ENCODE measurements around the gene ARL6IP6. TPM values are rescaled to one million over a fixed set of nuclear protein-coding genes. Genes with fewer than 3 reads are reported as not detected.

Gene ARL6IP6
- total and polyA plus RNA-seq, 2 experiments from 2014 or later, result 49.1 to 65.4 TPM

GRCh38 chr2:152796941-152797340, 78.5 kb downstream of the ARL6IP6 start:
- DNase-seq (ENCODE audit: low spot score) (no peak), ATAC-seq (no peak)
- H4K20me1 ChIP-seq (replicated peaks; ENCODE audit: insufficient read depth), result no peaks in the 10 kb centered on the region
- H3K4me2 ChIP-seq, result no peak overlapping the region
- H3F3A ChIP-seq (replicated peaks; ENCODE audit: low read depth), result no peaks in the 10 kb centered on the region
- H2AFZ ChIP-seq, result no peak overlapping the region
- peaks cover 11% of the 10 kb centered on the region for H3K4me1 Mint-ChIP-seq
- H3K79me2 ChIP-seq (replicated peaks; ENCODE audit: insufficient read depth), result no peaks in the 10 kb centered on the region
- H3K36me3 ChIP-seq (ENCODE audit: insufficient read depth), result no peaks in the 10 kb centered on the region
- H3K4me1 ChIP-seq (ENCODE audit: insufficient read depth), result peaks cover 9% of the 10 kb centered on the region; the same call in 1 of the 2 replicates
- H3K27me3 Mint-ChIP-seq (ENCODE audit: insufficient read depth, low read depth, poor library complexity), result peaks cover 2% of the 10 kb centered on the region
- no peaks in the 10 kb centered on the region for H3K36me3 Mint-ChIP-seq (ENCODE audit: low read depth)
- TF ChIP-seq ETS1 (IDR thresholded peaks at IDR 0.05) (no peak), ZNF331 (CRISPR knock-in tag; IDR thresholded peaks at IDR 0.05; ENCODE audit: low read depth) (no peak), CREB1 (CRISPR knock-in tag; IDR thresholded peaks at IDR 0.05; ENCODE audit: low read depth) (no peak), JUNB (IDR thresholded peaks at IDR 0.05; ENCODE audit: unreplicated experiment) (no peak)
- TF ChIP-seq, protein P1, sequence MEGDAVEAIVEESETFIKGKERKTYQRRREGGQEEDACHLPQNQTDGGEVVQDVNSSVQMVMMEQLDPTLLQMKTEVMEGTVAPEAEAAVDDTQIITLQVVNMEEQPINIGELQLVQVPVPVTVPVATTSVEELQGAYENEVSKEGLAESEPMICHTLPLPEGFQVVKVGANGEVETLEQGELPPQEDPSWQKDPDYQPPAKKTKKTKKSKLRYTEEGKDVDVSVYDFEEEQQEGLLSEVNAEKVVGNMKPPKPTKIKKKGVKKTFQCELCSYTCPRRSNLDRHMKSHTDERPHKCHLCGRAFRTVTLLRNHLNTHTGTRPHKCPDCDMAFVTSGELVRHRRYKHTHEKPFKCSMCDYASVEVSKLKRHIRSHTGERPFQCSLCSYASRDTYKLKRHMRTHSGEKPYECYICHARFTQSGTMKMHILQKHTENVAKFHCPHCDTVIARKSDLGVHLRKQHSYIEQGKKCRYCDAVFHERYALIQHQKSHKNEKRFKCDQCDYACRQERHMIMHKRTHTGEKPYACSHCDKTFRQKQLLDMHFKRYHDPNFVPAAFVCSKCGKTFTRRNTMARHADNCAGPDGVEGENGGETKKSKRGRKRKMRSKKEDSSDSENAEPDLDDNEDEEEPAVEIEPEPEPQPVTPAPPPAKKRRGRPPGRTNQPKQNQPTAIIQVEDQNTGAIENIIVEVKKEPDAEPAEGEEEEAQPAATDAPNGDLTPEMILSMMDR (conservative IDR thresholded peaks at IDR 0.05; ENCODE audit: low read depth in 2 of 2), result no peak
- H3K9me2 ChIP-seq (ENCODE audit: insufficient read depth), result 0 out of 2 replicates have a peak, but pooled peaks cover 2% of the 10 kb centered on the region
- no peak overlapping the region for H3K27ac ChIP-seq (ENCODE audit: low read depth)
- no peaks in the 10 kb centered on the region for H3K27me3 ChIP-seq (ENCODE audit: insufficient read depth)
- H3K4me3 Mint-ChIP-seq, result no peak overlapping the region
- H3K4me3 ChIP-seq, result no peak overlapping the region
- H3K9me3 Mint-ChIP-seq, result peaks cover 4% of the 10 kb centered on the region; the same call in 2 of the 3 replicates
- H3K27ac Mint-ChIP-seq, result no peak overlapping the region

- DNase-seq (ENCODE audit: low spot score), result no peak
- H3K27me3 ChIP-seq (ENCODE audit: insufficient read depth), result no peaks in the 10 kb centered on the region
- H3K4me1 Mint-ChIP-seq, result no peaks in the 10 kb centered on the region
- no peak overlapping the region for H2AFZ ChIP-seq
- H3K27me3 Mint-ChIP-seq (ENCODE audit: insufficient read depth, low read depth, poor library complexity), result peaks cover 4% of the 10 kb centered on the region
- no peaks in the 10 kb centered on the region for H3K36me3 ChIP-seq (ENCODE audit: insufficient read depth)
- H3F3A ChIP-seq (replicated peaks; ENCODE audit: low read depth), result no peaks in the 10 kb centered on the region
- no peaks in the 10 kb centered on the region for H3K79me2 ChIP-seq (replicated peaks; ENCODE audit: insufficient read depth)
- no peaks in the 10 kb centered on the region for H3K4me1 ChIP-seq (ENCODE audit: insufficient read depth)
- ATAC-seq, result no peak
- H3K4me3 Mint-ChIP-seq, result no peak overlapping the region
- H3K4me3 ChIP-seq, result no peak overlapping the region
- H3K36me3 Mint-ChIP-seq (ENCODE audit: low read depth), result no peaks in the 10 kb centered on the region
- peaks cover 6% of the 10 kb centered on the region; the same call in 2 of the 3 replicates for H3K9me3 Mint-ChIP-seq
- no peaks in the 10 kb centered on the region for H4K20me1 ChIP-seq (replicated peaks; ENCODE audit: insufficient read depth)
- H3K9me2 ChIP-seq (ENCODE audit: insufficient read depth), result peaks cover 12% of the 10 kb centered on the region; the same call in 1 of the 2 replicates
- no peak overlapping the region for H3K27ac ChIP-seq (ENCODE audit: low read depth)
- no peak overlapping the region for H3K4me2 ChIP-seq
- H3K27ac Mint-ChIP-seq, result no peak overlapping the region
- no peak for TF ChIP-seq POLR2AphosphoS5 (IDR thresholded peaks at IDR 0.05; ENCODE audit: low read depth)
- TF ChIP-seq JUNB (IDR thresholded peaks at IDR 0.05; ENCODE audit: unreplicated experiment), result no peak
- no peak for TF ChIP-seq EZH2phosphoT487 (IDR thresholded peaks at IDR 0.05; ENCODE audit: unreplicated experiment)
- no peak for TF ChIP-seq EZH2 (IDR thresholded peaks at IDR 0.05; ENCODE audit: low read depth, unreplicated experiment)
- TF ChIP-seq NANOG (IDR thresholded peaks at IDR 0.05; ENCODE audit: borderline replicate concordance), result no peak
- TF ChIP-seq STAT1 (IDR thresholded peaks at IDR 0.05; ENCODE audit: unreplicated experiment), result no peak
- no peak for TF ChIP-seq ZNF331 (CRISPR knock-in tag; IDR thresholded peaks at IDR 0.05; ENCODE audit: low read depth)
- TF ChIP-seq ZNF114 (CRISPR knock-in tag; IDR thresholded peaks at IDR 0.05), result no peak
- no peak for TF ChIP-seq CREB1 (CRISPR knock-in tag; IDR thresholded peaks at IDR 0.05; ENCODE audit: low read depth)
- TF ChIP-seq REST (IDR thresholded peaks at IDR 0.05; ENCODE audit: unreplicated experiment), result no peak
- no peak for TF ChIP-seq ETS1 (IDR thresholded peaks at IDR 0.05)
These were observed 86.4 kb downstream of the ARL6IP6 start for GRCh38 chr2:152804687-152805408.
